Measurements from ENCODE around the gene WWTR1.

Gene WWTR1

DNA sequence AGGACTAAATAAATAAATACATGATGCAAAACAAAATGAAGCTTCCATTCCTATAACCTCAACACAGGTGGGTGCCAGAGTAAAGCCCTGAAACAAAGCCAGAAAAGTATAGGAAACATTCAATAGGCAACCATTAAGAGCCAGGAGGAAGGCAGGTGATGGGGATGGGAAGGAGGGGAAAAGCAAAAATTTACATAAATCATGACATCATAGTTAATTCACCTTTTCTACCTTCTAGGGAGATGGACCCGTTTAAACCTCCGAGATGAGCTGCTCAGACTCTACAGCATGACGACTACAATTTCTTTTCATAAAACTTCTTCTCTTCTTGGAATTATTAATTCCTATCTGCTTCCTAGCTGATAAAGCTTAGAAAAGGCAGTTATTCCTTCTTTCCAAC lies 155.4 kb downstream of the WWTR1 start:
- no peak for DNase-seq (ENCODE audit: low read depth in 4 of 4, low spot score in 1 of 4)

GRCh38 chr3:149501524-149501923 lies 156.3 kb downstream of the WWTR1 start:
- DNase-seq (ENCODE audit: low read depth in 4 of 4, low spot score in 1 of 4): no peak

- DNase-seq (ENCODE audit: low read depth in 4 of 4, low spot score in 1 of 4): no peak
Measured at GRCh38 chr3:149497966-149498670, 159.7 kb downstream of the WWTR1 start.

DNA sequence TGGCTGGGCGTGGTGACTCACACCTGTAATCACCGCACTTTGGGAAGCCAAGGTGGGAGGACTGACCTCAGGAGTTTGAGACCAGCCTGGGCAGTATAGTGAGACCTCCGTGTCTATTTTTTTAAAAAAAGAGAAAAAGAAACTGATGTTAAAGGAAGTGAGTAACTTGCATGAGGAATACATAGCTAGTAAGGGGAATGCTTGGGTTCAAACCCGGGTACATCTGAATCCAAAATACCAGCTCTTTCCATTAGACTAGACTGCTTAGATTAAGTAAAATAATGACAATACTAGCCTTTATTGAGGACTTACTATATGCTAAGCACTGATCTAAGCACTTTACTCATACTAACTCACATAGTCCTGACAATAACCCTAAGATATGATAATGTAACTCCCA lies 160.9 kb downstream of the WWTR1 start:
- DNase-seq (ENCODE audit: low read depth in 4 of 4, low spot score in 1 of 4): no peak

GRCh38 chr3:149495581-149496125 lies 162.2 kb downstream of the WWTR1 start:
- DNase-seq (ENCODE audit: low read depth in 4 of 4, low spot score in 1 of 4): no peak

DNA sequence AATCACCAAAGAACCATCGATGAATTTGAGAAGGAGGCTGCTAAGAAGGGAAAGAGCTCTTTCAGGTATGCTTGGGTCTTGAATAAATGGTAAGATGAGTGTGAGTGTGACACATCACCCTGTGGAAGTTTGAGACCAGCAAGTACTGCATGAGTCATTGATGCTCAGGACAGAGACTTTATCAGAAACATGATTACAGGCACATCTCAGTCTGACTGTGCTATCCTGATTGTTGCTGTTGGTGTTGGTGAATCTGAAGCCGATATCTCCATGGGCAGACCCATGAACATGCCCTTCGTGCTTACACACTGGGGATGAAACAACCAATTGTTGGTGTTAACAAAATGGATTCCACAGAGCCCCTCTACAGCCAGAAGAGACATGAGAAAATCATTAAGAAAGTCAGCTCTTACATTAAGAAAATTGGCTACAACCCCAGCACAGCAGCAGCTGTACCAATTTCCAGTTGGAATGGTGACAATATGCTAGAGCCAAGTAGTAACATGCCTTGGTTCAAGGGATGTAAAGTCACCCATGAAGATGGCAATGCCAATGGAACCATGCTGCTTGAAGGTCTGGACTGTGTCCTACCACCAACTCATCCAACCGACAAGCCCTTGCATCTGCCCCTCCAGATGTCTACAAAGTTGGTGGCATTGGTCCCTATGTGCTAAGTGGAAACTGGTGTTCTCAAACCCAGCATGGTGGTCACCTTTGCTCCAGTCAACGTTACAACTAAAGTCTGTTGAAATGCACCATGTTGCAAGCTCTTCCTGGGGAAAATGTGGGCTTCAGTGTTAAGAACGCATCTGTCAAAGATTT lies 162.9 kb downstream of the WWTR1 start:
- no peak for DNase-seq (ENCODE audit: low read depth in 4 of 4, low spot score in 1 of 4)

DNA sequence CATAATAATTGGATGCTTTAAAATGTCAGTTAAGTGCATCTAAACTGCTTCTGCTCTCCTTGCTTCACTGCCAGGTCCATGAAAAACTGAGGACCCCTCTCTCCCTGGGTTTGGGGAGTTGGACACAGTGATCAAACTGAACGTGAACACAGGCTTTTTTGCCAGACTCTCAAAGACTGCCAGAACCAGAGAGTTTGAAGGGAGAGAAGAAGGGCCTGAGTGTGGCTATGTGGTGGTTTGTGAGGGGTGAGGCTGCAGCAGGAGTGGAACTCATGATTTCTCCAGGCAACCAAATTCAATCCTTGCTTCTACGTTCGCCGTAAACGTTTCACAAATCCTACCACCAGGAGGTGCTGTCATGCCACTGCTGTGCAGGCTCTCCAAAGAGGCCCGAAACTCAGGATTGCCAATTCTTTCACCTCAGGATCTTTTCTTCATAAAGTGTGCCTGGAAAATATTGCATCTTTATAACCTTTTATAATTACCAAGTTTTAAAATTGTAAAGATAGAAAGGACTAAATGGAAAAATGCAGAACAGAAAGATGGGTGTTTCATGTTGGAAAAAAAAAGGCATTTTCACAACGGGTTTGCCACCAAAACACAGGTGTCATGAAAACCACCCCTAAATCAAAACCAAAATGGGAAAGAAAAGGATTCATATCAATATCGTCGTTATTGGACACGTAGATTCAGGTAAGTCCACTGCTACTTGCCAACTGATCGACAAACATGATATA lies 163.6 kb downstream of the WWTR1 start:
- DNase-seq (ENCODE audit: low read depth in 4 of 4, low spot score in 1 of 4): peak in 1 of 4 experiments; percentile 33

- DNase-seq (ENCODE audit: low read depth in 4 of 4, low spot score in 1 of 4): no peak
Measured at GRCh38 chr3:149493315-149494021, 164.4 kb downstream of the WWTR1 start.

GRCh38 chr3:149490260-149490971 lies 167.4 kb downstream of the WWTR1 start:
- no peak for DNase-seq (ENCODE audit: low read depth in 4 of 4, low spot score in 1 of 4)

DNA sequence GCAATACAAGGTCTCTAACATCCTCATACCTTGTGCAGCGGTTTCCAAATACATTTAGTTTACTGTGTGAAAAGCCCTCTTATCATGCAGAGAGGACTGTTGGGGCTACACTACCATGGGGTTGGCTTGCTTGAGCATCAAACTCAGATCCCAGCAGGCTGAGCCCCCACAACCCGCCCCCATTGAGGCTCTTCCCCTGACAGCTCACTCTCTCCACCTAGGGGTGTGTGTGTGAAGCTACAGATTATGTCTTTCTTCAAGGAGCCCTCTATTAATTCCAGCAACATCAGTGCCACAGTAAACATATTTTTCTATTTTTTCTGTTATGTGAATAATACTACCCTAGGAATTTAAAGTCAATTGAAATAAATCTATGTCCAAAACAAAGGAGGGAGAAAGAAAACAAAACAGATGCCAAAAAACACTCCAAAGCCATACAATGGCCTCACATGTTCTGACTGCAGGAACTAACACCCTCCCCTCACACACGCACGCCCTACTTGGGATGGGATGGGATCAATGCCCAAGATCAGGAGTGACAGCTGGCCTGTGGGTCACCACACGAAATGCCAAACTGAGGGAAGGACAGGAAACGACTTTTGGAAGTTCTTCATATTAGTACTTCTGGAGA lies 168.7 kb downstream of the WWTR1 start:
- DNase-seq (ENCODE audit: low read depth in 4 of 4, low spot score in 1 of 4): no peak

- peak in 1 of 4 experiments; percentile 13 for DNase-seq (ENCODE audit: low read depth in 4 of 4, low spot score in 1 of 4)
Measured at GRCh38 chr3:149487598-149488197, 170.1 kb downstream of the WWTR1 start.

DNA sequence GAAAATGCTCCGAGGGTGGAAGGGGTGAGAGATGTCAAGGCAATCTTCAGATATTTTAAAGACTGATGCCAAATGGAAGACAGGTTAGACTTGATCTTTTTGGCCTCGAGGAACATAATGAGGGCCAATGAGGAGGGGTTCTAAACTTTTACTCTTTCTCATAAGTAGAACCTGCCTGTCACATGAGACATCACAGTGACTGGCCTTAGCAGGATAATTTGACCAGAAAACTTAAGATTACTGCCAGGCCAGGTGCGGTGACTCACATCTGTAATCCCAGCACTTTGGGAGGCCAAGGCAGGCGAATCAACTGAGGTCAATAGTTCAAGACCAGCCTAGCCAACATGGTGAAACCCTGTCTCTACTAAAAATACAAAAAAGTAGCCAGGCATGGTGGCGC lies 171.1 kb downstream of the WWTR1 start:
- DNase-seq (ENCODE audit: low read depth in 4 of 4, low spot score in 1 of 4): no peak

DNA sequence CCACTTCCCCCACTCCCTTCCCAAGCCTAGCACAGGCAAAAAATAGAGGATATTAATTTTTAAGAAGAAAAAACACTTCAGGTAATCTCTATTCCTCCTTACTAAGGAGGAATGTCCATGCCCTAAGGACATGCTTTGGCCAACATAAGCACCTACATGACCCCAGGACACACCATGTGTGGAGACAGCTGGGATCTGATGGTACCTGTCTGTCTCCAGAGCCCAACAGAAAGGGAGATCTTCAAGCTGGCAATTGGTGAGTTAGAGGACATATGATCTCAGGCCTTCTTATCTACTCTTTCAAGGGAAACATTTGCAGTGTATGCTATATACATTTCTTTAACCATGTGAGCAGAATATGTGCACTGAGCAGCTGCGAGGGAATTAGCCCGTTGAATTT lies 176.3 kb downstream of the WWTR1 start:
- no peak for DNase-seq (ENCODE audit: low read depth in 4 of 4, low spot score in 1 of 4)

DNA sequence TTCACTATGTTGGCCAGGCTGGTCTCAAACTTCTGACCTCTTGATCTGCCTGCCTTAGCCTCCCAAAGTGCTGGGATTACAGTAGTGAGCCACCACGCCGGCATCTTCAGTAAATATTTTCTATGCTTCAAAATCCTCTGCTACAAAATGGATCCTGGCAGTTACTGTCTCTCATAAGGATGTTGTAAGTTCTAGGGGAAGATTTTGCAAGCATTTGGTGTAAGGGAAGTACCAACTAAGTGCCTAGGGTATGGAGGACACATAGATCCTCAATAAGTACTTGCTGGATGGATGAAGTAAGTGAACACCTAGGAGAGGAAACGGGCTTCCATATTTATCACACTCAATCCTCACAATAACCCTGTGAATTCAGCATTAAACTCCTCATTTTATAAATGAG lies 176.8 kb downstream of the WWTR1 start:
- no peak for DNase-seq (ENCODE audit: low read depth in 4 of 4, low spot score in 1 of 4)

DNA sequence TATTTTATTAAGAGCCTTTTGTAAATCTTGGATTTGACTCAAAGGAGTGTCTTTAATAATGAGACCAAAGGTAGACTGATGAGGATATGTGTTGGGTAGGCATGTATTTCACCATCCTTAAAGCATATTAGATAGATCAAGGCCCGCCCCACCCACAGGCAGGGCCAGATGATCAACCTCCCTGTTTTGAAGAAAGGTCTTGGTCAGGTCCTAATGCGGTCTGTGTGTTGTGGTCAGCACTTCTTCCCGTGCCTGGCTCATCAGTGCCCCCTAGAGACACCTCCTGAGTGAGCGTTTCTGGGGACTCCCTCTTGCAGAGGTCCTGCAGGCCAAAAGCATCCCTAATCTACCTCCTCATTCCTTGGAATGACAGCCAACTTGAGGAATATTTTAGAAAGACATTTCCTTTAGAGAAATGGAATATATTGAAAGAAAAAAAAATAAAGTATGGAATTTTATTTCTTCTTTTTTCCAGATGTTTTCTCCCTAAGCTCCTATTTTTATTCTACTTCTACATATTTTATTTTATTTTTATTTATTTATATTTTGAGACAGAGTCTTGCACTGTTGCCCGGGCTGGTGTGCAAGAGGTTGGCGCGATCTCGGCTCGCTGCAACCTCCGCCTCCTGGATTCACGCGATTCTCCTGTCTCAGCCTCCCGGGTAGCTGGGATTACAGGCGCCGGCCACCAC lies 177.4 kb downstream of the WWTR1 start:
- DNase-seq (ENCODE audit: low read depth in 4 of 4, low spot score in 1 of 4): peak in 1 of 4 experiments; percentile 19

DNA sequence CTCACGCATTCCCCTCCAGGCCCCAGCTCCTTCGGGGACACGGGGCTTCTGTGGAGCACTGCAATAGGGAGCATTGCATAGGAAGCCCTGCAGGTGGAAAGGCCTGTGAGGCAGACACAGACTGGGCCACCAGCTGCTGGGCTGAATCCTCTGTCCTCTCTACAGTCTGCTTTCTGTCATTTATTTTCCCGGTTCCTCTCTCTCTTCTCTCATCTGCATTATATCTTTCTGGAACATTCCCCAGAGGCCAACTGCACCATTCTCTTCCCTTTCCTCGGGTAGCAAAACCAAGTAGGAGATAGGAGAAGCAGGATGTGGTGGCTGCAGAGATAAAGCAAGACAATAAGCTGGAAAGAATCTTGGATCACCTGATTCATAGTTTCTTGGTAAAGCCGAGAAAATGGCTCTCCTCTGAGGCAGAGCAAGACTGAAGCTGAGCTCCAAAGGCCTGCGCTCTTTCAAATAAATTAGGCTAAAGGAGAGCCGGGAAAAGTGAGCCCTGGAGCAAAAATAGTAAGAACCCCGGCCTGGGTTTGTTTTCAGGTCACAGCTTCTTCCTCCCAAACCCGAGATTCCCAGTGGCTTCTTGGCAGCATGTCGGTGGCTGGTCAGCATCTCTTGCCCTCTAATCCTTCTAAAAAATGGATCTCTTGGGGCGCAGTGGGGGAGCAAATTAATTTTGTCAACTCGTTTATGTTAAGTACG lies 178.1 kb downstream of the WWTR1 start:
- no peak for DNase-seq (ENCODE audit: low read depth in 4 of 4, low spot score in 1 of 4)

DNA sequence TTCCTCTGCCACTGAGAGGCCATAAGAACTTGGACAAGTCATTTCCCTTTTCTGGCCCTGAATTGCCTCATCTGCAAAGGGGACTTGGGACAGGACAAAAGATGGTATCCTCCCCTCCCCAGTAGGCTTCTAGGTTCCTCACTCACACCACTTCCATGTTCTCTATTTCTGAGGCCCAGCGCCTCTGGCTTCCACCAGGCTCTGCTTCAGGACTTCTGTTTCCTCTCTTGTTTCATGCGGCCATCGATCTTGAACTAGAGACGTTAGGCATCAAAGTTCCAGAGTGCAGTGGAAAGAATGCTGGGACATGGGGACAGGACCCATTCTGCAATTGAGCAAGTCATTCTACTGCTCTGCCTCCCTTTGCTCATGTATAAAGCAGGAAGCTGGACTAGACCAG lies 181.6 kb downstream of the WWTR1 start:
- DNase-seq (ENCODE audit: low read depth in 4 of 4, low spot score in 1 of 4): no peak

- no peak for DNase-seq (ENCODE audit: low read depth in 4 of 4, low spot score in 1 of 4)
Measured at GRCh38 chr3:149475451-149476060, 182.3 kb downstream of the WWTR1 start.

All from stimulated activated CD4-positive, alpha-beta T cell treated with anti-CD3 and anti-CD28 coated beads, Interleukin-1b, Interleukin-23, amount 100 ng/mL, for 24 hours (primary cell).